GM12892 (cell line): Measurements from ENCODE around the gene TSPAN4.

Source experiments
- DNase-seq: peaks from one replicate; pipeline ENCODE4 v3.0.0; 2011; ENCODE audit not compliant: insufficient read length
- FAIRE-seq: peaks from 2 replicates; lab custom pipeline; 2011; peaks lifted over from hg19 to GRCh38; lab: Jason Lieb, UNC
- POLR2A ChIP-seq: IDR thresholded peaks from 2 replicates; pipeline ENCODE4 v1.6.1; 2011; ENCODE audit warnings: low read depth, low read length, control low read depth
- POLR2AphosphoS5 ChIP-seq: IDR thresholded peaks from 2 replicates; pipeline ENCODE4 v1.6.1; 2011; ENCODE audit warnings: low read depth, low read length, control low read depth
- TAF1 ChIP-seq: IDR thresholded peaks from 2 replicates; pipeline ENCODE4 v1.6.1; 2011; ENCODE audit warnings: low read depth, mild to moderate bottlenecking, control low read depth, low read length, borderline replicate concordance

Gene TSPAN4

GRCh38 chr11:832529-833113 is 10.0 kb upstream of the TSPAN4 start, which contains the start of gene CD151:
TSS of gene CD151 (plus strand) at chr11:832952. CDS start at chr11:836070, 3,118 bp downstream.
- no peak for TF ChIP-seq POLR2A
- TF ChIP-seq POLR2AphosphoS5 = no peak
- TF ChIP-seq TAF1 = no peak
- FAIRE-seq = peak; percentile 81
- DNase-seq = peak; percentile 77

- DNase-seq = no peak
- FAIRE-seq = peak; percentile 78
- no peak for TF ChIP-seq TAF1
- no peak for TF ChIP-seq POLR2A
- TF ChIP-seq POLR2AphosphoS5 = no peak
These were observed 9.4 kb upstream of the TSPAN4 start for GRCh38 chr11:833114-833791.

GRCh38 chr11:833849-834311 is 8.8 kb upstream of the TSPAN4 start:
- TF ChIP-seq POLR2A (no peak), POLR2AphosphoS5 (no peak), TAF1 (no peak)
- FAIRE-seq (peak; percentile 14), DNase-seq (no peak)

DNA sequence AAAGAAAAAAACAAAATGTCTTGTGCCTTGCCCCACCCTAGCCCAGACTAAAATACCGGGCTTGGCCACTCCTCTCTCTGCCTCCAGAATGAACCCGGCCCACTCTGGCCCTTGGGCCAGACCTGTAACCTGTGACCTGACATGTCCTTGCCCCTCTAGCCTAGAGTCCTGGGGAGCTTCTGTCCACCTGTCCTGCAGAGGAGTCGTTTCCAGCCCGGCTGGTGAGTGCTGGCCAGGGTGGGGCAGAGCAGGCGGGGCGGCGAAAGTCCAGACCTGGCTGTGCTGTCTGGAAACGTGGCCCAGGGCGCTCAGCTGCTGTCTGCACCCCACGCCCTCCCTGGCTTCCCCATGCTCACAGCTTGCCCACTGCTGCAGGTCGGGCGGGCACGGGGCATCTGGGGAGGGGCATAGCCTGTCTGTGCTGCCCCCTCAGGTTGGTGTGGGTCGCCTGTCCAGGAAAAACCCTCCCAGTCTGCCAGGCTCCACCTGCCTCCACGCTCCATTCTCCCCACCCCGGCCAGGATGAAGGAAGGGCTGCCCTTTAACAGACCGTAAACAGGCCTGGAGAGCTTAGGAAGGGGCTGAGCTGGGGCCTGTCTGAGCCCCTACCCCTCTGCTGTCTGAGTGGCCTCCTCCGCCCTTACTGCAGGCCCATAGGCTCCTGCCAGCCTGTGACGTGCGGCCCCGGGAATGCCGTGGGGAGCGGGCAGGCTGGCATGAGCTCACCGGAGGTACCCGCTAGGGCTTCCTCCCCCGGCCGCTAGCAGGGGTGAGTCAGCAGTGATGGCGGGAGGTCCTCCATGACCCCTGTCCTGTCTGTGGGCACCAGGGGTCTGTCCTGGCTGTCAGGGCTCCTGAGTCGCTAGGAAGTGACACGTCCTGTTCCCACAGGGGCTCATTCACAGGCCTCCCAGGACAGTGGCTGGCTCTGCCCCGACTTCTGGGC is 8.0 kb upstream of the TSPAN4 start:
- TF ChIP-seq TAF1 (no peak), POLR2AphosphoS5 (no peak), POLR2A (no peak)
- no peak for DNase-seq
- peak; percentile 38 for FAIRE-seq

GRCh38 chr11:836274-836673 is 6.4 kb upstream of the TSPAN4 start:
- FAIRE-seq = no peak
- no peak for TF ChIP-seq POLR2AphosphoS5
- TF ChIP-seq POLR2A = no peak
- no peak for TF ChIP-seq TAF1
- DNase-seq = no peak

DNA sequence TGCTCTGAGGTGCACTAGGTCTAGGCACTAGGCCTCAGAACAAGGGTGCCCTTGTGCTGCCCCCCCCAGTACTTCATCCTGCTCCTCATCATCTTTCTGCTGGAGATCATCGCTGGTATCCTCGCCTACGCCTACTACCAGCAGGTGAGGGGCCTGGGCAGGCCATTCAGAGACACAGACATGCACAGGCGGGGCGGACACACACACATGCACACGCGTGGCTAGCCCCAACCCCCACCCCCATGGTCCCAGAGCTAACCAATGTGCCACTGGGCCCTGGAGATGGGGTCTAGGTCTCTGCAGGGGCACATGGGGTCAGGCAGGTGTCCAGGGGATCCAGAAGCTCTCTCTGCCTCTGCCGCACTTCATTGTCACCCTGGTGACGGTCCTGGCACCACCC is 6.0 kb upstream of the TSPAN4 start:
- DNase-seq (no peak), FAIRE-seq (no peak)
- no peak for TF ChIP-seq POLR2A
- TF ChIP-seq TAF1 = no peak
- TF ChIP-seq POLR2AphosphoS5 = no peak

DNA sequence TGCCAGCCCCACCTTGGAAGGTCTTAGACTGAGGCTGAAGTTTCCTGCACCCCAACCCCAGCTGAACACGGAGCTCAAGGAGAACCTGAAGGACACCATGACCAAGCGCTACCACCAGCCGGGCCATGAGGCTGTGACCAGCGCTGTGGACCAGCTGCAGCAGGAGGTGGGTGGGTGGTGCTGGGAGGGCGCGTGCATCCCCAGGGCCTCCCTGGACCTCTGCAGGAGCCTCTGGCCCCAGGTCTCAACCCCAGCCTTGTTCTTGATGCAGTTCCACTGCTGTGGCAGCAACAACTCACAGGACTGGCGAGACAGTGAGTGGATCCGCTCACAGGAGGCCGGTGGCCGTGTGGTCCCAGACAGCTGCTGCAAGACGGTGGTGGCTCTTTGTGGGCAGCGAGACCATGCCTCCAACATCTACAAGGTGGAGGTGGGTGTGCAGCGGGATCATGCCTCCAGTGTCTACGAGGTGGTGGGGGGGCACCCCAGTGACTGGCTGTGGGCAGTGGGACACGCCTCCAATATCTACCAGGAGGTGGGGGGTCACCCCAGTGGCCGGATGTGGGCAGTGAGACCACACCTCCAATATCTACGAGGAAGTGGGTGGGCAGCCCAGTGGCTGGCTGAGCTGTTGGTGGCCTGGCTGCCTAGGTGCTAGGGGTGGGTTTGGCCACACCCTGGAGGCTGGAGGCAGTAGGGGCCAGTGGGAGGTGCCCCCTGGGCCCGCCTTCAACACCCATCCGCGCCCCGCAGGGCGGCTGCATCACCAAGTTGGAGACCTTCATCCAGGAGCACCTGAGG is 5.3 kb upstream of the TSPAN4 start:
- DNase-seq (no peak), FAIRE-seq (no peak)
- TF ChIP-seq TAF1 (no peak), POLR2A (no peak), POLR2AphosphoS5 (peak; percentile 17; the same call in 1 of the 2 replicates)

- FAIRE-seq (no peak), DNase-seq (no peak)
- no peak; the same call in 1 of the 2 replicates for TF ChIP-seq POLR2A
- no peak for TF ChIP-seq TAF1
- no peak for TF ChIP-seq POLR2AphosphoS5
These were observed 4.7 kb upstream of the TSPAN4 start for GRCh38 chr11:837990-838307.

DNA sequence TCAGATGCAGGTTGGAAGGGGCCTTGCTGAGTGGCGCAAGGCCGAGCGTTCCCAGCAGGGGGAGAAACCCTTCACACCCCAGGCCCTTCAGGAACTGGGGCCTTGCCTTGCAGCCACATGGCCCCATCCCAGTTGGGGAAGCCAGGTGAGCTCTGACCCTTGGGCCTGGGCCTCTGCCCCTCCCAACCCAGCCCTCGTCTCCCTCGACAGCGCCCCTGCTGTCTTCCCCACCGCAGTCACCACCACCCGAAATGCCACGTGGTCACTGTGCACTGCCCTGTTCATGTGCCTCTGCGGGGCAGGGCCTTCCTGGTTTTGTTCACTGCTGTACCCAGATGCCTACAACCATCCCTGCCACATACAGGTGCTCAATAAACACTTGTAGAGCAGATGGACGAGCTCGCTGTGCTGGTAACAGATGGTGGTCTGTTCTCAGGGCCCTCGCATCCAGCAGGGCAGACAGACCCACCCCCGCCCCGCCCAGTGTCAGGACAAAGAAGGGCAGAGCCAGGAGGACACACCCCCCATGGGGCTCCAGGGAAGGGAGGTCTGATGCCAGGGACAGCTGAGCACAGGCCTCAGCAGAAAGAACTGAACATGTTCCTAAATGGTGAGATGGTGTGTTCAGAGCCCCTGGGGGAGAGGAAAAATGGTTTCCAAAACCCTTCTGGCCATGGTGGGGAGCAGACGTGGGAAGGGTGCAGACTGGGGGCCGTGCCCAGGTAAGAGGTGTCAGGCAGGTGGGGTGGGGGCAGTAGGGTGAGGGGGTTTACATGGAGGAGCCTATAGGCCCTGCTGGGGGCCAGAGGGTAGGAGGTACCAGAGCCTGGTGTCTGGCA is 4.0 kb upstream of the TSPAN4 start:
- TF ChIP-seq TAF1 = no peak
- no peak for TF ChIP-seq POLR2A
- no peak for TF ChIP-seq POLR2AphosphoS5
- FAIRE-seq (no peak), DNase-seq (no peak)

DNA sequence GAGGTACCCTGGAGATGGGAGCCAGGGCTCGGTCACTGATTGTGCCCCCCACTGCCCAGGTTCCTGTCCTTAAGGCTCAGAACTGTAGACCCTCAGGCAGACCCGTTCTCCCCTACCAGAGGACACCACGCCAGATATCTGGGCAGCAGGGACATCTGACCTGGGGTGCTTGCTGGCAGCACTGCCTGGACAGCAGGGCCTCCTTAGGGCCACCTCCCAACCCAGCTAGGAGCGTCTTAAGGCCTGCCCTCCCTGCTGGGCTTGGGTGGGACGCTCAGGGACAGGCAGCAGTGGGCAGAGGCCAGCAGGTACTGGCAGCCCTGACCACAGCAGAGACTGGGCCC is 3.4 kb upstream of the TSPAN4 start:
- FAIRE-seq = no peak
- DNase-seq = no peak
- no peak for TF ChIP-seq TAF1
- no peak for TF ChIP-seq POLR2AphosphoS5
- TF ChIP-seq POLR2A = no peak
